ENCODE data around the gene FAS. TPM values are rescaled to one million over a fixed set of nuclear protein-coding genes. Genes with fewer than 3 reads are reported as not detected.

Gene FAS
- total and polyA plus RNA-seq, 4 donors, result 2.2 to 13.2 (median 5.9) TPM

DNA sequence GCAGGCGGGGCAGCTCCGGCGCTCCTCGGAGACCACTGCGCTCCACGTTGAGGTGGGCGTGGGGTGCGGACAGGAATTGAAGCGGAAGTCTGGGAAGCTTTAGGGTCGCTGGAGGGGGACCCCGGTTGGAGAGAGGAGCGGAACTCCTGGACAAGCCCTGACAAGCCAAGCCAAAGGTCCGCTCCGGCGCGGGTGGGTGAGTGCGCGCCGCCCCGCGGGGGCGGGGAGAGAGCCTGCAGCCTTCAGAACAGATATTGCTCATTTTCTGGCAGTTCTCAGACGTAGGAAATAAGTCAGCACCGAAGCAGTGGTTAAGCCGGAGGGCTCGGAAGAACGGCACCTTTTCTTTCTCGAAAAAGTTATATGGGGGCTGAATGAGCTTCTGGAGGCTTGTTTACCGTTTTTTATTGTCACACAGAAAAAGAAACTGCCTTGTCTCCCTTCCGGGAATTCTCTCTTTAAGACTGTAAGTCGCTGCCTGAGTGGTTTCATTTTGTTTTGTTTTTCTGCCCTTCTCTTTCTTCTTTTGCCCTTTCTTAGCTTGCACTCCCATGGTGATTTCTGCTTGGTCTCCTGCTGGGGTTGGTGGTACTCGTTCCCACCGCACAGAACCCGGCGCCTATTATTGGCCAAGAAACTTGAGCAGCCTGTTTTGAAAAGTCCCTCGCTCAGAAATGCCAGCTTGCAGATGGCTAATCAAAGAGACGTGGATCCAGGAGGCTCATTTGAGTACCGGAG, 732 bp downstream of the FAS start:
- Histone ChIP-seq H3K4me3 (ENCODE audit: low read depth in 1 of 3, low read length in 3 of 3) (peak overlapping the region; percentile 94 to 95 (median 95)), H3K4me1 (ENCODE audit: control insufficient read depth in 4 of 4, insufficient read depth in 4 of 4, low read length in 3 of 4) (peaks cover 5 to 58% (median 53%) of the 10 kb centered on the region in 4 donors), H3K9ac (ENCODE audit: low read depth in 1 of 2, low read length in 2 of 2) (peak overlapping the region; percentile 83 to 98), H3K27ac (ENCODE audit: low read depth in 1 of 2, low read length in 2 of 2) (peak overlapping the region; percentile 96 to 99), H3K27me3 (ENCODE audit: control insufficient read depth in 4 of 4, insufficient read depth in 4 of 4, low read length in 3 of 4) (no peaks in the 10 kb centered on the region), H3K9me3 (ENCODE audit: control insufficient read depth in 4 of 4, low read length in 3 of 4) (no peaks in the 10 kb centered on the region), H3K36me3 (ENCODE audit: control insufficient read depth in 4 of 4, insufficient read depth in 3 of 4, low read depth in 1 of 4, low read length in 3 of 4) (no peaks in the 10 kb centered on the region)
- peak; percentile 57 for DNase-seq (ENCODE audit: low spot score)
- TF ChIP-seq SP1 (IDR thresholded peaks at IDR 0.05) (no peak), EGR1 (IDR thresholded peaks at IDR 0.05; ENCODE audit: low read depth in 2 of 2) (peak; percentile 56 to 85), FOXA2 (IDR thresholded peaks at IDR 0.05) (no peak), FOXA1 (IDR thresholded peaks at IDR 0.05) (no peak), MAX (IDR thresholded peaks at IDR 0.05) (no peak), ATF3 (IDR thresholded peaks at IDR 0.05) (no peak), JUND (IDR thresholded peaks at IDR 0.05) (no peak), RAD21 (IDR thresholded peaks at IDR 0.05) (no peak), GABPA (IDR thresholded peaks at IDR 0.05 in 1 of 2, conservative IDR thresholded peaks at IDR 0.05 in 1 of 2) (no peak), NR2F2 (IDR thresholded peaks at IDR 0.05) (no peak), HNF4A (conservative IDR thresholded peaks at IDR 0.05) (peak in 1 of 2 donors; percentile 2), HNF4G (IDR thresholded peaks at IDR 0.05) (no peak), YY1 (IDR thresholded peaks at IDR 0.05) (no peak), TAF1 (conservative IDR thresholded peaks at IDR 0.05) (peak; percentile 10), ZBTB33 (IDR thresholded peaks at IDR 0.05) (no peak), RXRA (IDR thresholded peaks at IDR 0.05) (no peak)
- TF ChIP-seq, protein P1, sequence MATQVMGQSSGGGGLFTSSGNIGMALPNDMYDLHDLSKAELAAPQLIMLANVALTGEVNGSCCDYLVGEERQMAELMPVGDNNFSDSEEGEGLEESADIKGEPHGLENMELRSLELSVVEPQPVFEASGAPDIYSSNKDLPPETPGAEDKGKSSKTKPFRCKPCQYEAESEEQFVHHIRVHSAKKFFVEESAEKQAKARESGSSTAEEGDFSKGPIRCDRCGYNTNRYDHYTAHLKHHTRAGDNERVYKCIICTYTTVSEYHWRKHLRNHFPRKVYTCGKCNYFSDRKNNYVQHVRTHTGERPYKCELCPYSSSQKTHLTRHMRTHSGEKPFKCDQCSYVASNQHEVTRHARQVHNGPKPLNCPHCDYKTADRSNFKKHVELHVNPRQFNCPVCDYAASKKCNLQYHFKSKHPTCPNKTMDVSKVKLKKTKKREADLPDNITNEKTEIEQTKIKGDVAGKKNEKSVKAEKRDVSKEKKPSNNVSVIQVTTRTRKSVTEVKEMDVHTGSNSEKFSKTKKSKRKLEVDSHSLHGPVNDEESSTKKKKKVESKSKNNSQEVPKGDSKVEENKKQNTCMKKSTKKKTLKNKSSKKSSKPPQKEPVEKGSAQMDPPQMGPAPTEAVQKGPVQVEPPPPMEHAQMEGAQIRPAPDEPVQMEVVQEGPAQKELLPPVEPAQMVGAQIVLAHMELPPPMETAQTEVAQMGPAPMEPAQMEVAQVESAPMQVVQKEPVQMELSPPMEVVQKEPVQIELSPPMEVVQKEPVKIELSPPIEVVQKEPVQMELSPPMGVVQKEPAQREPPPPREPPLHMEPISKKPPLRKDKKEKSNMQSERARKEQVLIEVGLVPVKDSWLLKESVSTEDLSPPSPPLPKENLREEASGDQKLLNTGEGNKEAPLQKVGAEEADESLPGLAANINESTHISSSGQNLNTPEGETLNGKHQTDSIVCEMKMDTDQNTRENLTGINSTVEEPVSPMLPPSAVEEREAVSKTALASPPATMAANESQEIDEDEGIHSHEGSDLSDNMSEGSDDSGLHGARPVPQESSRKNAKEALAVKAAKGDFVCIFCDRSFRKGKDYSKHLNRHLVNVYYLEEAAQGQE (IDR thresholded peaks at IDR 0.05), result peak; percentile 72
- TF ChIP-seq, protein P2, sequence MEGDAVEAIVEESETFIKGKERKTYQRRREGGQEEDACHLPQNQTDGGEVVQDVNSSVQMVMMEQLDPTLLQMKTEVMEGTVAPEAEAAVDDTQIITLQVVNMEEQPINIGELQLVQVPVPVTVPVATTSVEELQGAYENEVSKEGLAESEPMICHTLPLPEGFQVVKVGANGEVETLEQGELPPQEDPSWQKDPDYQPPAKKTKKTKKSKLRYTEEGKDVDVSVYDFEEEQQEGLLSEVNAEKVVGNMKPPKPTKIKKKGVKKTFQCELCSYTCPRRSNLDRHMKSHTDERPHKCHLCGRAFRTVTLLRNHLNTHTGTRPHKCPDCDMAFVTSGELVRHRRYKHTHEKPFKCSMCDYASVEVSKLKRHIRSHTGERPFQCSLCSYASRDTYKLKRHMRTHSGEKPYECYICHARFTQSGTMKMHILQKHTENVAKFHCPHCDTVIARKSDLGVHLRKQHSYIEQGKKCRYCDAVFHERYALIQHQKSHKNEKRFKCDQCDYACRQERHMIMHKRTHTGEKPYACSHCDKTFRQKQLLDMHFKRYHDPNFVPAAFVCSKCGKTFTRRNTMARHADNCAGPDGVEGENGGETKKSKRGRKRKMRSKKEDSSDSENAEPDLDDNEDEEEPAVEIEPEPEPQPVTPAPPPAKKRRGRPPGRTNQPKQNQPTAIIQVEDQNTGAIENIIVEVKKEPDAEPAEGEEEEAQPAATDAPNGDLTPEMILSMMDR (IDR thresholded peaks at IDR 0.05; ENCODE audit: low read depth, low read length, missing input control), result peak; percentile 8
- WGBS, result under 1% methylated on average over 38 of the region's 38 CpGs

Measured in liver (tissue), 9 donors.